HG02798 (cell line): ENCODE measurements around the gene HK1.
"Not testable (repeated sequence)": the region's sequence is repeated elsewhere in the genome, so short reads cannot be mapped to it uniquely, and the experiment has no call there.

Experiments
- ATAC-seq: cut with Tn5 transposase; IDR thresholded peaks from one replicate; pipeline ENCODE4 v1.9.1; 2021; ENCODE audit warnings: mild to moderate bottlenecking; ENCODE audit not compliant: unreplicated experiment, poor library complexity

Gene HK1

DNA sequence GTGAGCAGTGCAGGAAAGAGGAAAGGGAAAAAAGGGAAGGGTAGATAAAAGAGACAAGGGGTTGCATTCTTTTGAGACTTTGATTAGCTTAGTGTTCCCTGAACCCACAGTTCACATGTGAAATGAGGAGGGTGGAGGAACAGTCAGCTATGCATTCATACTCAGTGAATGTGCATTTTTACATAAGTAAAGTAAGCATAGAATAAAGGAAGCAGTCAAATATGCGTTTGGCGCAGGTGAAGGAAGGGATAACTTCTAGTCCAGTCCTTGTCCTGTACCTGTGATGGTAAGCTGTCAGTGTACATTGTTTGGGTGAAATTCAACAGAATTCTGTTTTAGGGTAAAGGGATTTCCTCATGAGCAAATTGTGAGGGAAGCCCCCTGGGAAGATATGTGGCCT lies 28.1 kb downstream of the HK1 start:
- no peak for ATAC-seq

DNA sequence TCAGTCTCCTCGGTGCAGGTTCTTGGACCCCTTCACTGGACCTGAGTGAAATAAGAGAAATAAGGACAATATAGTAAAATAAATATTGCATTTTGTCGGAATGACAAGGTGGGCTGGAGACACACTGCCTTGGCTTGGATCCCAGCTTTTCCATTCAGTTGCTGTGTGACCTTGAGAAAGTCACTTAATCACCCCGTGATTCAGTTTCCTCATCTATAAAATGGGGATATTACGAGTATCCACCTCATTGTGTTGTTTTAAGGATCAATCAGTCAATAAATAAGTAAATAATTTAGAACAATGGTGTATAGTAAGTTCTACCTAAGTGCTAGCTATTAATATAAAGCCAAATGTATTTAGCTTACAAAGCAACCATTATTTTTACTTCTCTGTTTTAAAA lies 29.1 kb downstream of the HK1 start:
- ATAC-seq, result no peak

DNA sequence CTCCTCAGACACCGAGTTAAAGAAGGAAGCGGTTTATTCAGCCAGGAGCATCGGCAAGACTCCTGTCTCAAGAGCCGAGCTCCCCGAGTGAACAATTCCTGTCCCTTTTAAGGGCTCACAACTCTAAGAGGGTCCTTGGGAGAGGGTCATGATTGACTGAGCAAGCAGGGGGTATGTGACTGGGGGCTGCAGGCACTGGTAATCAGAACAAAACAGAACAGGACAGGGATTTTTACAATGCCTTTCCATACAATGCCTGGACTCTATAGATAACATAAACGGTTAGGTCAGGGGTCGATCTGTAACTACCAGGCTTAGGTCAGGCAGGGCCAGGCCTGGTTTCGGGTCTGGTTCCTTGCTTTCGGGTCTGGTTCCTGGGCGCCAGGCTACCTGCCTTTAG lies 30.0 kb downstream of the HK1 start:
- not testable (repeated sequence) for ATAC-seq

GRCh38 chr10:69311309-69311708 lies 33.0 kb downstream of the HK1 start:
- no peak for ATAC-seq

DNA sequence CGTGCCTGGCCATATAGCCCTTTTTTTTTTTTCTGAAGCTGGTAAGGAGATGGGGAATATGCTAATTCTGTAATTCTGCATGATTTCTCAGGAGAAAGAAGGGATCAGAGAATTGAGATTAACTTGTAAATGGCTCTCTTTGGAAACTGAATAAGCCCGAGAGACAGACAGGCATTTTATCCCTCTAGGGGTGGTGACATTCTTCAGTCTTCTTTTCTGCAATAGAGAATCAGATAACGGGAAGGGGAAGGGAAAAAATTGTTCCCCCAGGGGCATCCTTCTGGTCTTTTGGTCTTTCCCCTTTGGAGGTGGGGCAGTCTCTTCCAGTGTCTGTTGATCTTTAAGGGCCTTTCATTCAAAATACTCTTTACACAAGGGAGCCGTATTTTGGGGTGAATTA lies 34.2 kb downstream of the HK1 start:
- no peak for ATAC-seq

DNA sequence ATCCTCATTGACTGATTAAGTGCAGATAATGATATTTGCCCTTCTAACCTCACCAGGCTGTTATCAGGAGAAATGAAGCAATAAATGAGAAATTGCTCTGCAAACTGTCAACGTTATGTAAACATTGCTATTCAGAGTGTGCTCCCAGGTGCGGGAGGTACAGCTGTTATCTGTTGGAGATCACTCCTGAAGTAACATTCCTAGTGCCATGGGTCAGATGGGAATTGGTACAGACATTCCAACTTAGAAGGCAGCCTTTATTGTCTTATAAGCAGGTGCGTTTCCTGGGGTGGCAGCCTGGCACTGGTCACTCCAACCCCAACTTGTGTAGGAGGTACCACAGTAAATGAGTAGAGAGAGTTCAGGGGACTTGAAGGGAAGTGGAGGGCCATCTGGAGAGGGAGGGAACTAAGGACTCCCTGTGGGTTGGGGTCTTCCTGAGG lies 36.8 kb downstream of the HK1 start:
- no peak for ATAC-seq

- ATAC-seq, result no peak
Measured at GRCh38 chr10:69315610-69316312, 37.5 kb downstream of the HK1 start.

- no peak for ATAC-seq
Measured at GRCh38 chr10:69316313-69317059, 38.2 kb downstream of the HK1 start.

DNA sequence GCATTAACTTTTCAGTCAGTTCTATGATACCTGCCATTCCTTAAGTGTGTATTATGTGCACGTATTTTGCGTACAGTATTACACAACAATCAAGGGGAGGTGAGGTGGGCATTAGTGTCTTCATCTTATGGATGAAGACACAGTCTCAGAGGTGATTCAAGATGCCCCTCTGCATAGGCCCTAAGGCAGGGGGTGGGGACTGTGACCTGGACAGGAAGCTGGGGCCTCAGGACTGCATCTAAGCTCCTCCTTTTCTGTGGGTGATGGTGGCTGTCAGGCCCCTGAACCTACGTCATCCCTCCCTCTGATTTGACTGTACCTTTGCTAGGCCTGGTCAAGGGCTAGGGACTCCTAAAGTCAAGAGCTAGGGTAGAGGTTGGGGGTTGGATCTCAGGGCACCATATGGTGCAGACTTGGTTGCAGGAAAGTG lies 38.9 kb downstream of the HK1 start:
- peak; percentile 29 for ATAC-seq

DNA sequence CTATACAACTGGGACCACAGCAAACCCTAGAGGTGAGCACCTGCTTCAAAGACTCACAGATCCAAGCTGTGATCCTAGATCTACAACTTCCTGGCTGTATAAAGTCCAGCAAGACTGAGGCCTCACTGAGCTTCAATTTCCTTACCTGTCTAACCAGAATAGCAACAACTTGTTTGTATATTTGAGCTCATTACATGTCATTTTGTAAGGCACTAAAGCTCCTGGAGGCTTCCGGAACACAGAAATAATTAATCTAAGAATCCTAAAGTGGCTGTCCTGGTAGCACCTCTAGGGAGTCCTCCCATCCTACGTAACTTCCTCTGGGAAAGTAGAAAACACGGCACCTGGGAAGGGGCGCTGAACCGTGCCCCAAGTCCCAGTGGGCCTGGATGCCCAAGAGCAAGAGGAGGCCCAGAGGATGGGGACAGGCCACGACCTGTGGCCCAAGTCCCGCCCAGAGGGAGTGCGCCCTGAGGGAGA lies 39.4 kb downstream of the HK1 start:
- ATAC-seq, result peak; percentile 39

DNA sequence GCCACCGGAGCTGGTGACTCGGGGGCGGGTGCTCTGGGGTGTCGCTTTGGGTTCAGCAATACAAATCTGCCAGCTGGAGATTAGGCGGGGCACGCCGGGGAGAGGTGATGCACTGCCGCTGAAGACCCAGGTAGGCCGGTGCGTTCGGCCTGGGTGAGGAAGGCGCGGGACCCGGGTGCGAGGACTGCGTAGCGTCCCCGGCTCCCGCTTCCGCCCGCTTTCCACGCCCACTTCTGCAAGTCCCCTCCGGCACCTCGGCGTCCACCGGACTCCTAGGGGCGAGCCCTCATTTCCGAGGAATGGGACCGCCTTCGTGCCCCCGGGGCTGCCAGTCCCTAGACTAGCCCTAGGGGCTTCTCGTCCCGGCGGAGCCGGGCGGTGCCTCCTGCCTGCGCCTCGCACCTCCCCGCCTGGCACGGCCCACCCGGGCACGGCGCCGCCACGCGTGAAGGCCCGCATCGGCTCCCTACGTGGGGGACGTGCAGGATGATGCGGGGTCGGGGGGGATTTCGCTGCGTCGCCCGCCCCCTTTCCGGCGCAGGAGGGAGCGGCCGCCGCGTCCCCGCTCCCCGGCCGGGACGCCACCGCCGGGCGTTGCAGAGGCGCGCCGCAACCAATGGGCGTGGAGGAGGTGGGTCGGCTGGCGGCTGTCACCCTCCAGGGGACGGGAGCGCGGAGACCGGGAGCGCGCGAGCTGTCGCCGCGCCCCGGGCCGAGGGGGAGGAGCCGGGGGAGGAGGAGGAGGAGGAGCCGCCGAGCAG lies 40.0 kb downstream of the HK1 start:
- peak; percentile 87 for ATAC-seq

- ATAC-seq, result no peak
Measured at GRCh38 chr10:69318867-69319727, 40.8 kb downstream of the HK1 start.

DNA sequence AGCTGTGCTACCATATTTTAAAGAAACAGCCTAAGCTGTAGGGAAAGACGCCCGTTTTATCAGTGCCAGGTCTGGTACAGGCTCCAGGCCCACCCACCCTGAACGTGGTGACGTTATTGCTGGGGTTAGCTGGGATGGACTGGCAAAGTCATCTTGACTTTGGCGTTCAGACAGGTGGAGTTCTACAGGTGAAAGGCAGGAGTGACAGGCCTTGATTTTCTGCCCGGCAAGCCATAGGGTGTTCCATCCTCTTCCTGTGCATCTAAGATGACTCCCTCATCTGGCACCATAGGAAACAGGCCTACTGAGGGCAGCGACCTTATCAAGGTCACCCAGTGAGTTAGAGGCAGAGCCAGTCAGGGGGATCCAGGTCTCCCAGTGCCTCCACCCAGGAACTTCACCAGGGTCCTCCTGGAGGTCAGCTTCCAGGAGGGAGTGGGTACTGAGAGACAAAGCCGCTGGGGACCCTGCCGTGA lies 41.6 kb downstream of the HK1 start:
- ATAC-seq, result no peak

- ATAC-seq, result no peak
Measured at GRCh38 chr10:69320521-69320920, 42.2 kb downstream of the HK1 start.

DNA sequence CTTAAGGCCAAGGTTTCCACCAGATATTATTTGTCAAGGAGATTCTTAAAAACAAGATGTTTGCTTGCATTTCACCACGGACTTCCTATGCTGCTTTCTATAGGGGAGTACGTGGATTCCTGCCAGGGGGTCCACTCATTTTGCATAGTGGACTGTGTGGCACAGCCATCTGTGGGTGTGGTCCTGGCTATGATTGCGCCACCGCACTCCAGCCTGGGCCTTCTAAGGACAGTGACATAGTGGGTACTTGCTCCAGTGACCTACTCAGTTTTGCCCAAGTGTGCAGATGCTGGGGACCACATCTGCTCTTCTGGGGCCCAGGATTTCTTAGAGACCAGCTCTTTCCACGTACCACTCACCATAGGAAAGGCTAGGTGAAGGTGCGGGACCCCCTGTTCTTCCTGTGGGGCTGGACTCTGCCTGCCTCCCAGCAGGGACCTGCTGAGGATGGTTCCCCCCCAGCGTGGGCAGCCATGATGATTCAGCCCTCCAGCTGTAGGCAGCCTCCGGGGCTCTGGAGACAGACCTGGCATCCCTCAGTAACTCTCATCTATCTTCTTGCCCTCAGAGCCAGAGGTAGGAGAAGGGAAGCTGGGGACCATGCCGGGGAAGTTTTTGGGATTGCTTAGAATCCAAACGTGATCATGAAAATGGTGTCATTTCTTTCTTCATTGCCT lies 42.9 kb downstream of the HK1 start:
- no peak for ATAC-seq

- ATAC-seq, result no peak
Measured at GRCh38 chr10:69321865-69322264, 43.6 kb downstream of the HK1 start.

GRCh38 chr10:69322346-69322745 lies 44.0 kb downstream of the HK1 start:
- not testable (repeated sequence) for ATAC-seq

GRCh38 chr10:69323622-69324021 lies 45.3 kb downstream of the HK1 start:
- no peak for ATAC-seq

DNA sequence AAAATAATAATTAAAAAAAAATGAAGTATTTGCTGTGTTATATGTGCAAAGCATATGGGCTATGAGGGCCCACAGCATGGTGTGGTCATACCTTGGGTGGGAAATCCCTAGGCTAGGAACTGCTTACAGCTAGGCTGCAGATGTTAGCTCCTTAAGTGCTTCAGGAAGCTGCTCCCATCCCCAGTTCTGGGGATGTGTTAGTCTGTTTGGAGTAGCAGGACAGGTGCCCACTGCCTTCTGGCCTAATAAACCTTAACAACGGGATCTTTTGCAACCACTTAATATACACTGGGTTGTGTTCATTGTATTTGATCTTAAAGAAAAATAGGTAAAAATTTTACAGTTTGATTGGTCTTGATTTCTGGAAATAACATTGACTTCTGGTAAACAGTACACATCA lies 46.3 kb downstream of the HK1 start:
- ATAC-seq, result no peak
